IMR-90 (cell line): Measurements from ENCODE around the gene TMBIM6. TPM values are rescaled to one million over a fixed set of nuclear protein-coding genes. Genes with fewer than 3 reads are reported as not detected.

Experiments used
- ATAC-seq: fragments of 200-7000 bp; cut with Tn5 transposase; 2 replicates; pipeline ENCODE4 v1.9.1; 2020; ENCODE audit warnings: low read depth, mild to moderate bottlenecking, moderate library complexity
- BruUV-seq: library from RNA; stranded (reverse); fragments of 400-500 nt; replicated peaks from 2 replicates; lab custom pipeline; 2021; lab: Mats Ljungman, UMichigan
- CTCF ChIA-PET: fragments of 300-600 bp; formaldehyde crosslinking; extraction: SDS; loops from one replicate; lab custom pipeline; 2021; ENCODE audit warnings: antibody characterized with exemption; lab: Yijun Ruan, JAX
- POLR2A ChIA-PET: fragments of 300-600 bp; sonication (Branson Sonifier 250); formaldehyde crosslinking; loops from one replicate; lab custom pipeline; 2022; ENCODE audit warnings: antibody characterized with exemption; ENCODE audit not compliant: unreplicated experiment; lab: Charles Lee
- DNase-seq: peaks from one replicate; pipeline ENCODE4 v3.0.0; 2013
- H2AFZ ChIP-seq: replicated peaks from 2 replicates; pipeline ENCODE3; 2013; ENCODE audit warnings: low read length, mild to moderate bottlenecking; ENCODE audit not compliant: poor library complexity
- H2AK5ac ChIP-seq: 2 replicates; pipeline ENCODE4 v1.6.1; 2013; ENCODE audit warnings: low read depth, low read length, inconsistent platforms
- H2AK9ac ChIP-seq: replicated peaks from 2 replicates; pipeline ENCODE3; 2013; ENCODE audit warnings: mild to moderate bottlenecking, low read depth, low read length, moderate library complexity; ENCODE audit not compliant: poor library complexity
- H2BK120ac ChIP-seq: 2 replicates; pipeline ENCODE4 v1.6.1; 2013; ENCODE audit warnings: low read depth, low read length, inconsistent platforms
- H2BK15ac ChIP-seq: 3 replicates; pipeline ENCODE4 v1.6.1; 2013; ENCODE audit warnings: low read depth, low read length, inconsistent platforms
- H2BK20ac ChIP-seq: 2 replicates; pipeline ENCODE4 v1.6.1; 2013; ENCODE audit warnings: low read depth, mild to moderate bottlenecking, inconsistent platforms, low read length, moderate library complexity
- H2BK5ac ChIP-seq: 2 replicates; pipeline ENCODE4 v1.6.1; 2013; ENCODE audit warnings: mild to moderate bottlenecking, low read depth, low read length, inconsistent platforms; ENCODE audit not compliant: poor library complexity, severe bottlenecking
- H3K14ac ChIP-seq: replicated peaks from 2 replicates; pipeline ENCODE4 v1.6.1; 2013; ENCODE audit warnings: low read depth, low read length, inconsistent platforms
- H3K18ac ChIP-seq: 2 replicates; pipeline ENCODE4 v1.6.1; 2013; ENCODE audit warnings: low read depth, low read length, control low read depth
- H3K23ac ChIP-seq: 2 replicates; pipeline ENCODE4 v1.6.1; 2013; ENCODE audit warnings: low read depth, low read length, inconsistent platforms
- H3K27ac ChIP-seq: 2 replicates; pipeline ENCODE4 v1.5.1; 2013; ENCODE audit warnings: mild to moderate bottlenecking, control low read depth, low read length; ENCODE audit not compliant: insufficient read depth
- H3K27me3 ChIP-seq: 2 replicates; pipeline ENCODE4 v1.6.1; 2013; ENCODE audit warnings: low read length; ENCODE audit not compliant: control insufficient read depth, insufficient read depth
- H3K36me3 ChIP-seq: 2 replicates; pipeline ENCODE4 v1.6.1; 2013; ENCODE audit warnings: low read length, mixed read lengths; ENCODE audit not compliant: control insufficient read depth, insufficient read depth
- H3K4ac ChIP-seq: 2 replicates; pipeline ENCODE4 v1.6.1; 2013; ENCODE audit warnings: low read depth, low read length, inconsistent platforms
- H3K4me1 ChIP-seq: 2 replicates; pipeline ENCODE4 v1.6.1; 2013; ENCODE audit warnings: low read length, mixed read lengths; ENCODE audit not compliant: control insufficient read depth, insufficient read depth
- H3K4me2 ChIP-seq: 2 replicates; pipeline ENCODE4 v1.6.1; 2013; ENCODE audit warnings: low read depth, mild to moderate bottlenecking, control low read depth, low read length, moderate library complexity
- H3K4me3 ChIP-seq: 2 replicates; pipeline ENCODE4 v1.5.1; 2013; ENCODE audit warnings: low read depth, mild to moderate bottlenecking, control low read depth, low read length, moderate library complexity; ENCODE audit not compliant: insufficient read depth
- H3K56ac ChIP-seq: 2 replicates; pipeline ENCODE4 v1.6.1; 2013; ENCODE audit warnings: low read length, inconsistent platforms; ENCODE audit not compliant: insufficient read depth; ENCODE audit errors: extremely low read depth
- H3K79me1 ChIP-seq, 2 experiments: 2 replicates each; pipeline ENCODE4 v1.6.1; 2013; ENCODE audit warnings: low read length in 2 of 2, inconsistent platforms in 1 of 2, low read depth in 1 of 2
- H3K9ac ChIP-seq: 2 replicates; pipeline ENCODE4 v1.6.1; 2013; ENCODE audit warnings: low read depth, low read length, control low read depth
- H3K9me1 ChIP-seq: 2 replicates; pipeline ENCODE4 v1.6.1; 2013; ENCODE audit warnings: low read length, inconsistent platforms; ENCODE audit not compliant: insufficient read depth
- H3K9me3 ChIP-seq: 2 replicates; pipeline ENCODE4 v1.6.1; 2013; ENCODE audit warnings: low read length; ENCODE audit not compliant: control insufficient read depth, insufficient read depth
- H4K20me1 ChIP-seq: 2 replicates; pipeline ENCODE4 v1.6.1; 2013; ENCODE audit warnings: low read length, inconsistent platforms; ENCODE audit not compliant: insufficient read depth
- H4K5ac ChIP-seq: 2 replicates; pipeline ENCODE4 v1.6.1; 2013; ENCODE audit warnings: mild to moderate bottlenecking, low read depth, low read length, control low read depth
- H4K8ac ChIP-seq, 2 experiments: 2 replicates each; pipeline ENCODE4 v1.6.1; 2013; ENCODE audit warnings: low read depth in 2 of 2, low read length in 2 of 2, control low read depth in 1 of 2, inconsistent platforms in 1 of 2
- H4K91ac ChIP-seq: 2 replicates; pipeline ENCODE4 v1.6.1; 2013; ENCODE audit warnings: low read depth, low read length, inconsistent platforms; ENCODE audit not compliant: insufficient read depth
- BHLHE40 ChIP-seq: fragments of 150-350 bp; IDR thresholded peaks from 2 replicates; pipeline ENCODE4 v1.6.1; 2016; ENCODE audit warnings: mild to moderate bottlenecking, low read depth, low read length
- CHD1 ChIP-seq: IDR thresholded peaks from 2 replicates; pipeline ENCODE4 v1.6.1; 2012; ENCODE audit warnings: low read depth, low read length, improper control_type of control experiment
- FOS ChIP-seq: fragments of 150-350 bp; IDR thresholded peaks from 2 replicates; pipeline ENCODE4 v1.6.1; 2016; ENCODE audit warnings: low read depth, low read length
- MXI1 ChIP-seq: IDR thresholded peaks from 2 replicates; pipeline ENCODE4 v1.6.1; 2012; ENCODE audit warnings: low read depth, mild to moderate bottlenecking, low read length, moderate library complexity, borderline replicate concordance
- NFE2L2 ChIP-seq: fragments of 150-350 bp; IDR thresholded peaks from 2 replicates; pipeline ENCODE4 v1.6.1; 2016; ENCODE audit warnings: low read depth, mild to moderate bottlenecking, low read length
- POLR2A ChIP-seq: IDR thresholded peaks from 2 replicates; pipeline ENCODE4 v1.6.1; 2012; ENCODE audit warnings: mild to moderate bottlenecking, low read depth, low read length
- RCOR1 ChIP-seq: IDR thresholded peaks from 2 replicates; pipeline ENCODE4 v1.6.1; 2012; ENCODE audit warnings: mild to moderate bottlenecking, low read length, improper control_type of control experiment; ENCODE audit not compliant: insufficient replicate concordance
- SMC3 ChIP-seq: fragments of 150-350 bp; IDR thresholded peaks from 2 replicates; pipeline ENCODE4 v1.6.1; 2016; ENCODE audit warnings: low read depth, mild to moderate bottlenecking, antibody characterized with exemption, low read length, moderate library complexity
- WGBS, 2 experiments: methylation state at CpG; one replicate each; pipeline versions ENCODE4 v1.1.5 to v1.1.7; 2013; ENCODE audit warnings: missing lambda C conversion rate in 2 of 2; ENCODE audit not compliant: insufficient read length in 1 of 2; ENCODE audit errors: extremely low coverage in 2 of 2; 5-methylcytosine and 5-hydroxymethylcytosine counted together
- dilution Hi-C: fragments of 300-500 bp; cut with HindIII; formaldehyde crosslinking; loops from one replicate; pipeline ENCODE4 v1.14.3; 2018; ENCODE audit warnings: low sequenced_read_pairs; ENCODE audit not compliant: unreplicated experiment
- in situ Hi-C: fragments of 300-500 bp; cut with MboI; formaldehyde crosslinking; loops from 3 replicates; pipeline ENCODE4 v1.14.3; 2019; ENCODE audit warnings: low sequenced_read_pairs, inconsistent platforms, mixed read lengths
- intact Hi-C: fragments of 100-400 bp; cut with micrococcal nuclease; formaldehyde crosslinking; loops from 2 replicates; pipeline ENCODE4 v1.10.0; 2022
- polyA plus RNA-seq, 3 experiments: library from polyadenylated mRNA; depleted of rRNA; stranded (reverse); fragments of >200 nt; gene quantifications; 2 replicates each; pipeline ENCODE4 v1.2.3, GENCODE V29; 2012; ENCODE audit warnings: low replicate concordance in 1 of 3
- total RNA-seq: library from RNA; depleted of rRNA; stranded (reverse); fragments of >200 nt; gene quantifications from 2 replicates; pipeline ENCODE4 v1.2.3, GENCODE V29; 2012
- TF ChIP-seq, protein P1 (sequence below): fragments of 150-350 bp; IDR thresholded peaks from 2 replicates; pipeline ENCODE4 v1.6.1; 2017; ENCODE audit warnings: mild to moderate bottlenecking, antibody characterized with exemption, low read length, low read depth

The TMBIM6 gene
- total and polyA plus RNA-seq, 2 of the 4 experiments (the other 2 are of a cell fraction) = 255 to 285 TPM

- Histone ChIP-seq H3K18ac (no peak overlapping the region), H3K9me1 (no peaks in the 10 kb centered on the region; the same call in 1 of the 2 replicates), H3K23ac (no peak overlapping the region), H3K36me3 (peaks cover 77% of the 10 kb centered on the region), H3K4me1 (no peaks in the 10 kb centered on the region), H3K79me1 (peaks cover 0 to 5% of the 10 kb centered on the region in 2 experiments; a peak in 1 of 4 replicates), H3K27ac (no peak overlapping the region), H3K14ac (no peak overlapping the region), H2BK20ac (no peak overlapping the region), H2BK120ac (no peak overlapping the region), H3K4ac (no peak overlapping the region), H3K9ac (no peak overlapping the region), H4K5ac (no peak overlapping the region), H2AFZ (no peak overlapping the region), H2BK15ac (no peak overlapping the region), H3K4me3 (no peak overlapping the region), H4K20me1 (peaks cover 11% of the 10 kb centered on the region; the same call in 1 of the 2 replicates), H2BK5ac (no peak overlapping the region), H4K8ac (no peak overlapping the region), H3K56ac (no peak overlapping the region), H3K27me3 (no peaks in the 10 kb centered on the region), H3K4me2 (no peak overlapping the region), H2AK5ac (no peak overlapping the region), H3K9me3 (no peaks in the 10 kb centered on the region), H4K91ac (no peak overlapping the region), H2AK9ac (no peak overlapping the region)
- ATAC-seq = no peak
- CTCF ChIA-PET = interaction anchor here (1.5 kb wide), 1 partner anchor 19 kb away, joined by 3 read pairs; no protein-coding TSS in a partner anchor
- no peak for DNase-seq
- intact Hi-C loops (no loop called here), dilution Hi-C loops (no loop called here), in situ Hi-C loops (no loop called here)
- TF ChIP-seq NFE2L2 = no peak
- no peak for TF ChIP-seq BHLHE40
- no peak for TF ChIP-seq FOS
- no peak for TF ChIP-seq RCOR1
- no peak for TF ChIP-seq MXI1
- TF ChIP-seq SMC3 = no peak
- no peak for TF ChIP-seq POLR2A
- no peak for TF ChIP-seq CHD1
- TF ChIP-seq, protein P1, sequence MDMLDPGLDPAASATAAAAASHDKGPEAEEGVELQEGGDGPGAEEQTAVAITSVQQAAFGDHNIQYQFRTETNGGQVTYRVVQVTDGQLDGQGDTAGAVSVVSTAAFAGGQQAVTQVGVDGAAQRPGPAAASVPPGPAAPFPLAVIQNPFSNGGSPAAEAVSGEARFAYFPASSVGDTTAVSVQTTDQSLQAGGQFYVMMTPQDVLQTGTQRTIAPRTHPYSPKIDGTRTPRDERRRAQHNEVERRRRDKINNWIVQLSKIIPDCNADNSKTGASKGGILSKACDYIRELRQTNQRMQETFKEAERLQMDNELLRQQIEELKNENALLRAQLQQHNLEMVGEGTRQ = no peak
- 80% methylated on average over 1 of the region's 17 CpGs; no CpG with 5 or more reads in 1 of the 2 experiments for WGBS, 2 experiments
- no TSS peak for BruUV-seq
- POLR2A ChIA-PET = no interaction called here
Measured at GRCh38 chr12:49796606-49797448, 55.5 kb downstream of the TMBIM6 start.
